HG02678 (cell line): ENCODE data around the gene STK32C.
A peak's percentile ranks its signal among the peaks of the same experiment; 100 is the strongest.

Experiments
- ATAC-seq: cut with Tn5 transposase; IDR thresholded peaks from one replicate; pipeline ENCODE4 v1.9.1; 2021; ENCODE audit warnings: mild to moderate bottlenecking, moderate library complexity; ENCODE audit not compliant: unreplicated experiment

Gene STK32C

DNA sequence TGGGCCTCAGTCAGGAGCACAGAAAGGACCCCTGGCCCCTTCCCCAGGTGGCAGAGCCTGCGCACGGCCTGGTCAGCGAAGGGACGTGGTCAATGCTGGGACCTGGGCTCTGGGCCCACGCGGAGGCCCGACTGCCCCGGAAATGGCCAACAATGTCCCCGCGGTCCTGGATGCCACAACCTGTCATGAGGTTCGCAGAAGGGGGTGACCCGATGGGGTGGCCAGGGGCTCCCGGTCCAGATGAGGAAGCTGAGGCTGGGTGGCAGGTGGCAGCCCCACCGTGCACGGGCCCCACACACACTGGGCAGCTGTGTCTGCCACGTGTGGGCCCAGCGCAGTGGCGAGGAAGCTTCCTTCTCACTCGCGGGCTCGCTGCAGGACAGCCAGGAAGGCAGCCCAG, 71.6 kb downstream of the STK32C start:
- ATAC-seq: no peak

DNA sequence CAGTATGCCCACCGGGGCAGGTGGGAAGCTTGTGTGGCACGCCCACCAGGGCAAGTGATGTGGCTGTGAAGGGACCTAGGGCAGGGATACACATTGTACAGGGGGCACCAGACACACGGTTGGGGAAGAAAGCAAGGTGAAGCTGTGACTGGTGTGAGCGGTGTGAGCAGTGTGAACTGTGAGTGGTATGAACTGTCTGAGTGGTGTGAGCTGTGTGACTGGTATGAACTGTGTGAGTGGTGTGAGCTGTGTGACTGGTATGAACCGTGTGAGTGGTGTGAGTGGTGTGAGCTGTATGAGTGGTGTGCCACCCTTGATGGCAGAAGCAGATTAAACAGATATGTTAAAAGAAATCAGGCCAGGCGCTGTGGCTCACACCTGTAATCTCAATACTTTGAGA, 72.9 kb downstream of the STK32C start:
- ATAC-seq: no peak

DNA sequence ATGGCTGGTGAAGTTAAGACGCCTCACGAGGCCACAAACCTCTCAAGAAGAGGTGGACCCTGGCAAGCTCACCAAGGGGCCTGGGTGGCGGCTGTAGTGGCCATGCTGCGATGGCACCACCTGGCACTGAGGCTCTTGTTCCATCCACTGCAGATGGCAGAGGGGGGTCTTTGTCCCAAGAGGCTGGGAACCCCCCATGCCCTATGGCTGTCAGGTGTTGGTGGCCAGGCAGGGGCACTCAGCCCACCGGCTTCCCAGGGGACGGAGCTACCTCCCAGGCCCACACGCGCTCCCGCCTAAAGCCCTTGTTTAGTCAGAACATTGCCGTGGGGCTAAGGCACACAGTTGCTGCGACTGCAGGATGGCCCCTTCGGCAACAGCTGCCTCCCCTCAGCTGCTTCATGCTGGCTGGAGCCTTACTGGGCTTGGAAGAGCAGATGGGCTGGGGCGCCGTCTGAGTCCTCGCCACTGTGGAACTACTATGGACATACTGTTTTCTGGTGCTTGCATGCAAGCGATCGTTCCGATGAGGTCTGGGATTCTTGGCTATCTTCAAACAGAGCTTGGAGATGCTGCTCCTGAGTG, 74.2 kb downstream of the STK32C start:
- no peak for ATAC-seq

DNA sequence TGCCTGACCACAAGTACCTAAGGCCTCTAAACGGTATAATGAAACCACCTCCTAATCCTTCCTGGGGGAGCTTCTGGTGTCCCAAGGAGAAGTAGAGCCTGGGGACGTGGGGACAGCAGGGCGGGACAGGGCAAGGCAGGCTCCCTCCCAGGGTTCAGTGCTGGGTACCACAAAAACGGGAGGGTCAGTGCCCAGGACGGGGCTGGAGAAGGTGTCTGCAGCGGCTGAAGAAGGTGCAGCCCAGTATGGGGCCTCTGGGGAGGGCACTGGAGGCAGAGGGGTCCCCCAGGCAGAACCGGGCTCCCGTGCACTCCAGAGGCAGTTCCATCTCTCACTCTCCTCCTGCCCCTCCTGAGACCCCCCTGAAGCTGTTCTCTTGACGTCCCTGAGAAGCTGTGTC, 74.8 kb downstream of the STK32C start:
- no peak for ATAC-seq

DNA sequence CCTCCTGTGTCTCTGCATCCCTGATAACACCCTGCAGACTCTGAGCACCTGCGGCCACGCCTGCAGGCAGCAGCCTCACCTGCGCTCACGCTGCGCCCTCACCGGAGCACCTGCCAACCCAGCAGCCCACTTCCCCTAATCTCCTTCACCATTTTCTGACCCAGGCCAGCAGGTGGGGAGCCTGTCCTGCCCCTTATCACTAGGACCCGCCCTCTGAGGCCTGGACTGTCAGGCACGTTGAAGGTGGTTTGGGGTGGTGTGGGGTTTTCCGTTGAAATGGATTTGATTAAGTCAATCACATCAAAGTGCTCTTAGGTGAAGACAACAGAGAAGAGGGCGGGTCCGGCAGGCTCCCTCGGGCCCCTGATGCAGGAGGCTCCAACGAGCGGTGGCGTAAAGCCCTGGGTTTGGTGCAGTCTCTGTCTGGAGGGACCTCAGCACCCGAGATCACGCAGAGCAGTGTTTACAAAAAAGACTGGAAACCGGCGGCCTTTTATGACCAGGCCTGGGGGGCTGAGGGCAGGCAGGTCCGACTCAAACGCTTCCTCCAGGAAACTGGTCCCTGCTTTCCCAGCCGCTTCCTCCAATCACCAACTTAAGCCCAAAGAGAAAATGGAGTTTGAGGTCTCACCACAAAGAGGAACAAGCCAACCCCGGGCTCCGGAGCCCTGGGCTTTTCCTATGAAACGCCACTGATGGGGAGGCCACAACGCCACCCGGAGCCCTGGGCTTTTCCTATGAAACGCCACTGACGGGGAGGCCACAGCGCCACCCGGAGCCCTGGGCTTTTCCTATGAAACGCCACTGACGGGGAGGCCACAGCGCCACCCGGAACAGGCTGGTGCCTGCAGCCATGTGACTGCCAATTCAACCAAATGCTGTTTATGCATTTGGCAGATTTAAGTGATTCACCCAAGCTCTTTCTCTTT, 75.5 kb downstream of the STK32C start:
- ATAC-seq: no peak

DNA sequence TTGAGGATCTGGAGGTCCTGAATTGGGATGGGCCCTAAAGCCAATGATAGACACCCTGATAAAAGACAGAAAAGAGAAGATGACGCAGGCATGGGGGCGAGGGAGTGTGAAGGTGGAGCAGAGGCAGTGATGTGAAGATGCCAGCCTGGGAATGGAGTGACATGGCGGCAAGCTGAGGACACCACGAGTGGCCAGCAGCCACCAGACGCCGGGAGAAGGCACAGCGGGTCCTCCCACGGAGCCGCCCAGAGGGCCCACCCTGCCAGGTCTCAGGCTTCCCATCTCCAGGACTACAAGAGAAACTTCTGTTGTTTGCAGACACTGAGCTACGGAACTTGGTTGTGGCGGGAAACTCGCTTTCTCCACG, 76.1 kb downstream of the STK32C start:
- no peak for ATAC-seq

DNA sequence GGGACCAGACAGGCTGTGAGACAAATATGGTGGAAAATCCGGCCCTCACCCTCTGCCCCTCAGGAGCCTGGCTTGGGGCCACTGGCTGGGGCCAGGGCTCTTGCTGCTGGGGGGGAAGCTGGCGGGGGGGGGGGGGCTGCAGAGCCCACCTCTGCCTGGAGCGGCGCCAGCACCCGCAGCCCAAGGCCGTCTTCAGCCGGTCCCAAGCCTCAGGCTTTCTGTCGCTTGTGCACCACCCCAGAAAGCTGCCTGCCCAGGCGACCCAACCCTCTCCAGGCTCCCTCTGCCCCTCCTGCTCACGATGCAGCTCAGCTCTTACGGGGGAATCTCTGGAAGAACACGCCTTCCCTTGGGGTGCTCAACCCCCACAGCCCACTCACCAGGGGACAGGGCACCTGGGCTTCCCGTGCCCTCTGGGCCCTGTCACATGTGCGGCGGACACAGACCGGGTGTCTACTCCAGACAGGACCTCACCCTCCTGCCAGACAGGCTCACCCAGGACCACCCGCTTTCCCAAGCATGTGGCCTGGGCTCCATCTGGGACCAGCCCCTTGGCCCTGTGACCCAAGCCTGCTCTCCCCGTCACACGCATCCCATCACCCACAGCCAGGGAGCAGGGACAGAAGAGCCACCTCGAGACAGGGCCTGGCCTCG, 77.1 kb downstream of the STK32C start:
- no peak for ATAC-seq

DNA sequence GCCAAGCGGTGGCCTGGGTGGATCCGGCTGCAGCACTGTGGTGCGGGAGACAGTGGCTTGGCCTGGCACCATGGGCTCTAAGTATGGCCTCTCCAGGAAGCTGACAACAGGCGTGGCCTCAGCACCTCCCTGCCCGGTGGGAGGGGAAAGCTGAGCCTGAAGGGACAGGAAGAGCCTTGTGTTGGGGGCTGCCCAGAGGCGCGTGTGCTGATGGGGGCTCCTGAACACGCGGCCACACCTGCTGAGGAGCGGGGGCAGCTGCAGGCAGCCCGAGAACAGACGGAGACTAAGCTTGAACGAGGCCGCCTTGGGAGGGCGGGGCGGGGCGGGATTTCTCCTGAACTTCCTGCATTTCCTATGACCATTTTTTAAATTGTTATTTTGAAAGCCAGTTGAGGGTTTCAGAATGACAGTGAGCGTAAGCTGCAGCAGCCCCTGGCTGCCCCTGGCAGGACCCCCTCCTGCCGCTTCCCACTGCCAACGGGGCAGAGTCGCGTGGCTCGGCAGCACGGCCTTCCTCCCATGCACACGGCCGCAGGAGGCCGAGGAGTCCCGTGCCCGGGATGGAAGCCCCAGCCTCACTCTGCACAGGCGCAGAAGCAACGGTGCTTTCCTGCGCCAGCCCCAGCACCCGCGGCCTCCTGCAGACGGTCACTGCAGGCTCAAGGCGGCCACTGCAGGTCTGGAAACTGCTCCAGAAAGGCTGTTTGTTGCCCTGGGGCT, 77.8 kb downstream of the STK32C start:
- ATAC-seq: peak; percentile 70

DNA sequence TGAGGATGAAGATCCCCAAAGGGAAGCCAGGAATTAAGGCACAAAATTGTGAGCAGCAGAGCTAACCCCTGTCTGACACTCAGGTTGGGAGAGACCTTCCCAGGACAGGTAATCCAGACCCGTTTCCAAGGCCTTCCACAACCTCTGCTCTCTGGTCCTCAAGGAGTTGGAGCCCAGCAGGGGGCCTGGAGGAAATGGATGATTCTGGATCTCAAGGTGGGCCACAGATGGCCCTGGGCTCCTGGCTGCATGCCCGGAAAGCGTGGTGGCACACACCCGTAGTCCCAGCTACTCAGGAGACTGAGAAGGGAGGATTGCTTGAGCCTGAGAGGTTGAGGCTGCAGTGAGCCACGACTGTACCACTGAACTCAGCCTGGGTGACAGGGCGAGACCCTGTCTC, 78.7 kb downstream of the STK32C start:
- no peak for ATAC-seq

DNA sequence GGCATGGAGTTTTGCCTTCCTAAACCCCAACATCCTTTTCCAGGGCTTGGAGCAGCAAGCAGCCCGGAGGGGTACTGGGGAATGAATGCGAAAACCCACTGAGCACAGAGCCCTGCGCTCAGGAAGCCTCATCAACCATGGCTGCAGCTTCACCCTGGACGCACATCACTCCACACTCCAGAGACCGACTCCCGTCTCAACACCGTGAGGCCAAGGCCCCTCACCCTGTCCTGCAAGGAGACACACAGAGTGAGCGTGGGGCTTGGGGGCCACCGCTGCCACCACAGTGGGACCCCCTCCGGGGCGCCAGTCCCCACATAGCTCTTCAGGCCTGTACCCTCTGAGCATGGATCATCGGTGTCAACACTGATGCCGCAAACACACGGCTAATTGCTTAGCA, 79.1 kb downstream of the STK32C start:
- no peak for ATAC-seq

DNA sequence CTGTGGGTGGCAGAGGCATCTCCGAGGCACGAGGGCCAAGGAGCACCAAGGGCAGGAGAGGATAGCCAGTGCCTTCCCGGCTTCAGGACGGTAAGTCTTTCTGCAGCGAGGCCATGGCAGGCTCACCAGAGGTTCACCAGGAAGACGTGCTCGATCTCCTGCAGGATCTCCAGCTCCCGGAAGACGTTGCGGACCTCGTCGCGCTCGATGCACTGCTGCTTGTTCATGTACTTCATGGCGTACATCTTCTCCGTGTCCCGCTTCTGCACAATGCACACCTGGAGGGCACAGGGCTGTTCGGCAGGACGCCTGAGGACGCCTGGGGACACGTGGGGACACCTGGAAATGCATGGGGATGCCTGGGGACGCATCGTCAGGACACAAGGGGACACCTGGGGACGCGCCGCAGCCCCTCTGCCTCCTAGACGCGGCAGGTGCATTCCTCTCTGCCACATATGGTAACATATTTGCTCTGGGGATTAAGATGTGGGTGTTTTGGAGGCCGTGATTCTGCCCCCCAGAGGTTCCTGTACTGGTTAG, 79.8 kb downstream of the STK32C start:
- ATAC-seq: no peak

DNA sequence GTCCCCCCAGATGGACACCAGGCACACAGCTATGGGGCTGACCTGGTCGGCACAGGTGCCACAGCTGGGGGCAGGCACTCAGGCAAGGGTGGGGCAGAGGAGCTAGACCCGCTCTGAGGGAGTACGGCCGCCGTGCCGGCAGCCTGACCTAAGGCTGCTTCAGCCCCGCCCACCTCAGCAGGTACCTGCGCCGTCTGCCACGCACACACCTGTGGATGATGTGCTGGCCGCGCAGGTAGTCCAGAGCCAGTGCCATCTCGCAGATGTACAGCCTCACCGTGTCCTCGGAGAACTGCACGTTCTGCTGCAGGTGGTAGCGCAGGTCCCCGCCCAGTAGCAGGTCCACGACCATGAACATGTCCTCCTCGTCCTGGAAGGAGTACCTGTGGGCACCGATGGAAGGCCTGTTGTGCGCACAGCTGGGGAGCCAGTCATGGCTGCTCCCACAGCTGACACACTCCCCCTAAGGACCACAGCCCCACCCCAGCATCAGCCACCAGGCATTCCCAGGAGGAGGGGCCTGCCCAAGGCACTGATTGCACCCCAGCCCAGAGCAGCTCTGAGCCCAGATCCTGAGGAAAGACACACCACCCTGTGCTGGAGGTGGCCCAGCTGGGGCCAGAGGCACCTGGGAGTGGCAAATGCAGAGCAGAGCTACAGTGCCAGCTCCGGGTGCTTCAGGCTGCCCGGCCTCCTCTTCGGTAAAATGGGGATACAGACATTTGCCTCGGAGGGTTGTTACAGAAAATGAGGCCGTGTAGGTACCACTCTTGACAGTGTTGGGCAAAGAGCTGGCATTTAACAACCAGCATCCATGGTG, 81.0 kb downstream of the STK32C start:
- ATAC-seq: no peak

DNA sequence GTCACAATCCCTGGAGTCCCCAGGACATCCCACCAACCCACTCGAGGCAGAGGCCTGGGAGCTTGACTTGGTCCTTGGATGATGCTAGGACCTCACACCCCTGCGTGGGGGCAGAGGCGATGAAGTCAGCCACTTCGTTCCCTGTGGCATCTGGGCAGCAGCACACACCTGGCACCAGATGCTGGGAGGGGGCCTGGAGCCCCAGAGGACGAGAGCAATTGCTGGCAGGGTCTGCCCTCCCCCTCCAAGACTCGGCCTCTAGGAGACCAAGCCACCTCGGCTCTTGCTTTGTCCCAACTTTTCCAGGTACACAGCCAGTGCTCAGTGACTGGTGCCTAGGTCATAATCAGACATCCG, 81.9 kb downstream of the STK32C start:
- ATAC-seq: no peak

DNA sequence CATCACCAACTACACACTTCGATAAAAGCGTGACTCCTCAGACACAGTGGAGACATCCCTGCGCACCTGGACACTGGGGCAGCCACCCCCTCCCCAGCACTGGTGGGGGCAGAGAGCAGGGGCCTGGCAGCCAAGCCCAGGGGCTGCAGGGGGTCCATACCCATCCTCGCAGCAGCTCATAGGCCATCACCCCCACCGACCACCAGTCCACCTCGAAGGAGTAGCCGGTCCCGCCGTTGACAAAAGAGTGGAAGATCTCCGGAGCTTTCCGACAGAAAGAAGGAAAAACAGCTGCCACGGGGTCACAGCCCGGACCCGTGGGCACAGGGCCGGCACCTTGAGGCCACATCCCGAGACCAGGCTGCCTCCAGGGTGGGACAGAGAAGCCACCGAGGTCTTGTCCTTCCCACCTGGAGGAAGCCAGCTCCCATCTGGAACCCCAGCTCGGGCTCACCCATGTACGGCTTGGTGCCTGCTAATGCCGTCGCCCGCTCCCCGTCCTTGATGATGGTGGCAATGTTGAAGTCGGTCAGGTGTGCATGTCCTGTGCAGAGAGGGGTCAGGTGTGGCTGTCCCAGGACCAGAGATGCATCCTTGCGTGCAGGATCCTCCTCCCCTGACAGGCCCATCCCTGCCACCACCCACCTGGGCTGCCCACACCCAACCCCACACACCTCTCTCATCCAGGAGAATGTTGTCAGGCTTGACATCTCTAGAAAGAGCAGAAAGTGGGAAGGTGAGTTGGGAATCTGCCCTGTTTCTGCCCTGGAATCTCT, 82.5 kb downstream of the STK32C start:
- ATAC-seq: no peak

DNA sequence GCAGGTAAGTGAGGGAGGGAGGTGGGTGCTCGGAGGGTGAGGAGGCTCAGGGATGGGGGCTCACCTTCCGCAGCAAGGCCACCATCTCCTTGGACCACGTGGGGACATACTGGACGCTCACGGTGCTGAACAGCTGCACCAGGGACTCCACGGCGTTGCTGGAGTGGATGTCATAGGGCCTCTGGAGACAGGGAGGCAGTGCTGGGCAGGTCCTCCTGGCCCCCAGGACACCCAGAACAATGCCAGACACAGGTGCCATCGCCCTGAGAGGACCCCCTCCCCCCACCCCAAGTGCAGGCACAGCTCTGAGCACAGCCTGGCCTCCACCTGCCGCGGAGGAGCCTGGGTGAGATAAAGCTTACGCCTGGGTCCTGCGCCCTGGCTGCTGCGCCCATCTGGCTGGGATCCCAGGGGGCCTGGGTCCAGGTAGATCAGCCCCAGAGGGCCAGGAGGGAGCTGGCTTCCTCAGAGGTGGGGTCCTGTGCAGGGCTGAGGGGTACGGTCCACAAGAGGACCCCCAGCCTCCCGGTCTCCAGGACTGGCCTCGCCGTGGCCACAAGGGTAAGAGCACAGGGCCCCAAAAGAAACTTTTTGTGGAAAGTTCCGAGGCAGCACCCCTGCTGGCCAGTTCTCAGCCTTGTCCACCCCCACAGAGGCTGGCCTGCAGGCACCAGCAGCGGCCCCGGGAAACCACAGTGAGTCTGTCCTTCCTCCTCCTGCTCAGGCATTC, 83.2 kb downstream of the STK32C start:
- no peak for ATAC-seq

DNA sequence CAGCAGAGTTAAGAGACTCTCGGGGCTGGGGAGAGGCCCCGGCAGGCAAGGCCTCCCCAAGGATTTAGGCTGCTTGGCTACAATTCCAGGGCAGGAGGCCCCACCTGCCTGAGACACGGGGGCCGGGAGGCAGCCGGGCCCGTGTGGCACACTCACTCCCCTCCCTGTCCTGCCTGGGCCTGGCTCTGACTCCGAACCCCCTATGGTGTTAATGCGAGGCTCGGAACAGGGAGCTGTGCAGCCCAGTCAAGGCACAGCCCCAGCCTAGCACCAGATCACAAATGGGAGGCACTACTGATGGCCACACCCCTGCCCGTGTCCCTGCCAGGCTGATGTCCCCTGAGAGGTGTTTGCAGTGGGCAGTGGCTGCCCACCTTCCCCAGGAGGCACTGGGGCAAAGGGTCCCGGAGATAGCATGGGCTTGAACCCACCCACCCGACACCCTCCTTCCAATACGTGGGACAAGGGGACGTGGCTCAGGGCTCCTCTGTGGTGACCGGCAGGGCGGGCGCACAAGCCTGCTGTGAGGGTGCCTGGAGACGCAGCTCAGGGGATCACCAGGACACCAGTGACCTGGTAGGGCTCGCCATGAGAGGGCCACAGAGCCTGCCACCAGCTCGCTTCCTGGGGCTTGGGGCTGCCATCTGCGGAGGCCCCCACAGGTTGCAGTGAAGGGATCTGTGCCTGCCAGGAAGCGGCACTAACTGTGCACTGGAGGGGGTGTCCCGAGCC, 84.0 kb downstream of the STK32C start:
- no peak for ATAC-seq

DNA sequence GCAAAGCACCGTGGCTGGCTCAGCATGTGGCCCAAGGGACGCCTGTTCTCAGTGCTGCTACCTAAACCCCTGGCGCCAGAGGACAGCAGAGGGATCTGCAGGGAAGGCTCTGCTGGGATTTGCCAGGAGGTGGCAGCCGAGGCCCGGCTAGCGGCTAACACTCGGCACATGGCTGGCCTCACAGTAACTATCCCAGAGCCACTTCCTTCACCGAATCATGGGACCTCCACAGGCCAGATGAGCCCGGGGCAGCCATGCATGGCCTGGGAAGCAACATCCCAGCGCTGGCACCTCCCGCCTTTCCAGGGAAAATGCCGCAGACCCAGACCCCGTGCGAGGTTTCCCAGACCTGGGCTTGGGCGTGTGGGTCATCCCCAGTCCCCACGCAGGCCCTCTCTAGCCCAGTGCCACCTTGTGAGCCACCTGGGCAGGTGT, 84.6 kb downstream of the STK32C start:
- peak; percentile 91 for ATAC-seq

DNA sequence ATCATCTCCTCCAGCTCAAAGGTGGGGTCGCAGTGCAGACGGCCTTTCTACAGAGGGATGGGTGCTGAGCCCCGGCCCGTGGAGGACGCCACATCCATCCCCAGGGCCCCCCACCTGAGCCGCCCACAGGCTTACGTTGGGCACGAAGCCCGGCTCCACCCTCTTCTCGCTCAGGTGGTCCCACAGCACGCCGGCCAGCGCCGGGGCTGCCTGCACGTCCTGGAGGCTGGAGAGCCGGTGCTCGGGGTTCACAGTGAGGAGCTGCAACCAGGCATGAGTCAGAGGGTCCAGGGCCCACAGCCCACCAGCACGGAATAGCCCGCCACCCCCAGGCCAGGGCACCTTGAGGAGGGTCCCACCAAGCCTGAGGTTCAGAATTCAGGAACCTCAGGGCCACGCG, 85.0 kb downstream of the STK32C start:
- no peak for ATAC-seq
